ENCODE results near the gene CLDN9.

GRCh38 chr16:3009568-3010390, 2.9 kb upstream of the CLDN9 start:
- no peak for TF ChIP-seq POLR2AphosphoS5 (IDR thresholded peaks at IDR 0.05; ENCODE audit: low read depth, low read length)
- TF ChIP-seq POLR2A (IDR thresholded peaks at IDR 0.05; ENCODE audit: low read depth, low read length), result no peak
- no peak for TF ChIP-seq SPI1 (IDR thresholded peaks at IDR 0.05; ENCODE audit: low read depth, low read length)
